ENCODE data around the gene SLC25A23. TPM values are rescaled to one million over a fixed set of nuclear protein-coding genes. Genes with fewer than 3 reads are reported as not detected.
A peak's percentile ranks its signal among the peaks of the same experiment; 100 is the strongest.
"Not testable (repeated sequence)": the region's sequence is repeated elsewhere in the genome, so short reads cannot be mapped to it uniquely, and the experiment has no call there.

SLC25A23 gene
- total RNA-seq, 1 experiment from 2014 or later: 25.9 TPM

GRCh38 chr19:6415591-6416190 lies 43.9 kb downstream of the SLC25A23 start:
- H3K36me3 ChIP-seq (replicated peaks; ENCODE audit: control insufficient read depth, insufficient read depth, low read length): peaks cover 41% of the 10 kb centered on the region
- H3K27me3 ChIP-seq (ENCODE audit: control insufficient read depth, insufficient read depth, low read length): no peaks in the 10 kb centered on the region
- peak; percentile 65 for DNase-seq
- H3K4me3 ChIP-seq (ENCODE audit: insufficient read depth, low read depth, low read length): no peak overlapping the region

DNA sequence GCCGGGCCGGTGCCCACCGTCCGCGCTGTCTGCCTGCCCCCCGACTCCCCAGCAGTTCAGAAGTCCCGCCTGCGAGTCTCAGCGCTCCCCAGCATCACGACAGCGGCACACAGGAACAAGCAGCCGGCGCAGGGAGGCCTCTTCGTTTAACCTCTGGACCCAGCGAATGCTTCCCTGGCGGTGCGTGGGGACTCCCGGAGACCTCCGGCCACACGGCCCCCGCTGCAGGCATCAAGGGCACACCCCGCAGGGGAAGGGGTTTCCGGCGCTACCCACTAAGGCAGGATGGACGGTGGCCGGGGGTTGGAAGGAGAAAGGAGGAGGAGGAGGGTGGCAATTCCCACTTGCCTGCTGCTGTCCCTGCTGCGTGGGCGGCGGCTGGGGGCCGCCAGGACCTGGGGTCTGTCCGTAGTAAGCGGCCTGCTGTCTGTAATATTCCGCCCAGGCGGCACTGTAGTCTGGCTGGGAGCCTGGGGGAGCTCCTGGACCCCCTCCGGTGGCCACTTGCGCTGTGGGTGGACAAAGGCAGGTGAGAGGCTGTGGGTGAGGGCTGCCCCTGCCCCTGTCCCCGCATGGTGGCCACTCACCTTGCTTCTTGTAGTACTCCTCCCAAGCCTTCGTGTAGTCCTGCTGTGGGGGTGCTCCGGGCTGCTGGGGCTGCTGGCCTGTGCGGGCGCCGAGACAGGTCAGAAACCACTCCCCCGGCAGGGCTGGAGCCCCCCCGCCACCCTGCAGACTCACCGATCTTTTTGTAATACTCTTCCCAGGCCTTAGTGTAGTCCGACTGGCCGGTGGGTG lies 44.6 kb downstream of the SLC25A23 start:
- Histone ChIP-seq H3K27me3 (ENCODE audit: control insufficient read depth, insufficient read depth, low read length) (no peaks in the 10 kb centered on the region), H3K36me3 (replicated peaks; ENCODE audit: control insufficient read depth, insufficient read depth, low read length) (peaks cover 35% of the 10 kb centered on the region), H3K4me3 (ENCODE audit: insufficient read depth, low read depth, low read length) (no peak overlapping the region)
- peak; percentile 66 for DNase-seq

DNA sequence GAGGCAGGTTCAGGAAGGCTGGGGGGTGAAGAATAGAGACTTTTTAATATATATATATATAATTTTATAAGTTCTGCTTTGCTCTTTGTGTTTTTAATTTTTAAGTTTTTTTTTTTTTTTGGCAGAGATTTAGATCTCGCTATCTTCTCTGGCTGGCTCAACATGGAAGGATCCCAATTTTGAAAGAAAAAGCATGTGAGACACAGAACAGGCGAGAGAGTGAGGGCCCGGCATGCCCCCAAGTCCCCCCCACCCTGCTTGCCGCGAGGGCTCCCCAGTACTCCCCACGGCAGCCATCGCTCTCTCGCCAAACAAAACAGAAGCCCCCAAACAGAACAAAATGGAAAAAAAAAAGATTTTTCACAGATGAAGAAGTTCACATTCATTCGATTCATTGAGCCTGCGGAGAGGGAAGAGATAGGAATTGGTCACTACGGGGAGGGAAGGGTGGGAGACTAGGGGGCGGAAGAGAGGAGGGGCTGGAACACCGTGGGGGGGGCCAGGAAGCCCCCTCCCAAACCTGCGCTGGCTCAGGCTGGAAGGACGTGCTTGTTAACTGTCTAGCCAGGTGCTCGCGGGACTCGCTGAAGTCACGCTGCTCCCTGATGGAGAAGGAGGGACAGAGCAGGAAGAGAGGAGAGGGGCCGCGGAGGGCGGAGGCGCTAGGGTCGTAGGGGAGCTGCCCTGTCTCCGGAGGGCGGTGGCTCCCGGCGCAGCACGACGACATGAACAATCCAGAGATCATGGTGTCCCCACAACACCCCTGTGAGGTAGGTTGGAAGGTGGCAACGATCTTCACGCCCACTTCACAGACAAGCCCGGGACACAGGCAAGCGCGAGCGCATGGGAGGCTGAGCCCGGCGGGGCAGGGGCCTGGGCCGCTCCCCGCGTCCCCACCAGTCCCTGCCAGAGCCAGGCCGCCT lies 45.6 kb downstream of the SLC25A23 start:
- Histone ChIP-seq H3K4me3 (ENCODE audit: insufficient read depth, low read depth, low read length) (no peak overlapping the region), H3K36me3 (replicated peaks; ENCODE audit: control insufficient read depth, insufficient read depth, low read length) (peaks cover 25% of the 10 kb centered on the region), H3K27me3 (ENCODE audit: control insufficient read depth, insufficient read depth, low read length) (no peaks in the 10 kb centered on the region)
- DNase-seq: peak; percentile 82

GRCh38 chr19:6413291-6413690 lies 46.3 kb downstream of the SLC25A23 start:
- Histone ChIP-seq H3K36me3 (replicated peaks; ENCODE audit: control insufficient read depth, insufficient read depth, low read length) (peaks cover 21% of the 10 kb centered on the region), H3K4me3 (ENCODE audit: insufficient read depth, low read depth, low read length) (no peak overlapping the region), H3K27me3 (ENCODE audit: control insufficient read depth, insufficient read depth, low read length) (no peaks in the 10 kb centered on the region)
- peak; percentile 64 for DNase-seq

DNA sequence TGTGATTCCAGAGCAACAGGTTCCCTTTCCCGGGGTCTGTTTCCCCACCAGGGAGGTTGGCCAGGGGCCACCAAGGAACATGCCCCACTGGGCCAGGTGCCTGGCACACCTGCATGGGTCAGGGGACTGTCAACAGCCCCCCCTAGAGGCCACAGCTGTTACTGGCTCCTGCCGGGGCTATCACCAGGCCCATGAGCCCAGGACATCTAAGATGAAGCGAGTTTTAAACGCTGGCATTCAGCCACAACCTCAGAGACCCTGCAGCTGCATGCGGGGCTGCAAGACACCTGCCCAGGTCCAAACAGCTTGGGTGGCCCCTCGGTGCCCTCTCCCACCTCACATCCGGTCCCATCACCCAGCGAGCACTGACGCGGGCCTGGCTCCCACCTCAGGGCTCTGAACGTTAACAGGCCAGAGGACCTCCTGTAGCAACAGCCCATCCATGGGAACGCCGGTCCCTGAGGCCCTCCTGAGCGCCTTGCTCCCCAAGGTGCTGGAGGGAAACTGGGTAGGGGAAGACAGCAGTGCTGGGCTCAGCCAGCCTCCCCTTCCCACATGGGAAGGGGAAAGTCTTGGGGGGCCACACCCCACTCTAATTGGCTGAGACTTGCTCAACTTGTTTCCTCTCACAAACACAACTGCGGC lies 47.0 kb downstream of the SLC25A23 start:
- peak; percentile 95 for DNase-seq
- no peak overlapping the region for H3K4me3 ChIP-seq (ENCODE audit: insufficient read depth, low read depth, low read length)
- H3K36me3 ChIP-seq (replicated peaks; ENCODE audit: control insufficient read depth, insufficient read depth, low read length): peaks cover 16% of the 10 kb centered on the region
- no peaks in the 10 kb centered on the region for H3K27me3 ChIP-seq (ENCODE audit: control insufficient read depth, insufficient read depth, low read length)

GRCh38 chr19:6412061-6412446 lies 47.5 kb downstream of the SLC25A23 start:
- peaks cover 11% of the 10 kb centered on the region for H3K36me3 ChIP-seq (replicated peaks; ENCODE audit: control insufficient read depth, insufficient read depth, low read length)
- no peak overlapping the region for H3K4me3 ChIP-seq (ENCODE audit: insufficient read depth, low read depth, low read length)
- no peak for DNase-seq
- H3K27me3 ChIP-seq (ENCODE audit: control insufficient read depth, insufficient read depth, low read length): no peaks in the 10 kb centered on the region

DNA sequence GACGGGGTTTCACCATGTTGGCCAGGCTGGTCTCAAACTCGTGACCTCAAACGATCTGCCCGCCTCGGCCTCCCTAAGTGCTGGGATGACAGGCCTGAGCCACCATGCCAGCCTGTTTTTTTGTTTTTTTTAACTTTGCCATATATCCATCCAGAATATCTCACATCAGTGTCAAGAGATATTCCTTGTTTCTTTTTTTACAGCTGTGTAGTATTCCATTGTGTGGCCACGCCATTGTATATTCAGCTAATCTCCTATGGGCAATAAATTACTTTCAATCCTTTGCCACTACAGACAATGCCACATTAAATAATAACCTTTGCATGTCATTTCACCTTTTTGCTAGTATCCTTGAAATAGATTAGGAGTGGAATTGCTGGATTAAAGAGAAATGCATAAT lies 50.2 kb downstream of the SLC25A23 start:
- peaks cover 4% of the 10 kb centered on the region; the same call in 1 of the 2 replicates for H3K36me3 ChIP-seq (replicated peaks; ENCODE audit: control insufficient read depth, insufficient read depth, low read length)
- no peak overlapping the region for H3K4me3 ChIP-seq (ENCODE audit: insufficient read depth, low read depth, low read length)
- H3K27me3 ChIP-seq (ENCODE audit: control insufficient read depth, insufficient read depth, low read length): no peaks in the 10 kb centered on the region
- no peak for DNase-seq

- DNase-seq: no peak
- no peak overlapping the region for H3K4me3 ChIP-seq (ENCODE audit: insufficient read depth, low read depth, low read length)
- no peaks in the 10 kb centered on the region for H3K27me3 ChIP-seq (ENCODE audit: control insufficient read depth, insufficient read depth, low read length)
- no peaks in the 10 kb centered on the region for H3K36me3 ChIP-seq (replicated peaks; ENCODE audit: control insufficient read depth, insufficient read depth, low read length)
These were observed 53.2 kb downstream of the SLC25A23 start for GRCh38 chr19:6406401-6406800.

DNA sequence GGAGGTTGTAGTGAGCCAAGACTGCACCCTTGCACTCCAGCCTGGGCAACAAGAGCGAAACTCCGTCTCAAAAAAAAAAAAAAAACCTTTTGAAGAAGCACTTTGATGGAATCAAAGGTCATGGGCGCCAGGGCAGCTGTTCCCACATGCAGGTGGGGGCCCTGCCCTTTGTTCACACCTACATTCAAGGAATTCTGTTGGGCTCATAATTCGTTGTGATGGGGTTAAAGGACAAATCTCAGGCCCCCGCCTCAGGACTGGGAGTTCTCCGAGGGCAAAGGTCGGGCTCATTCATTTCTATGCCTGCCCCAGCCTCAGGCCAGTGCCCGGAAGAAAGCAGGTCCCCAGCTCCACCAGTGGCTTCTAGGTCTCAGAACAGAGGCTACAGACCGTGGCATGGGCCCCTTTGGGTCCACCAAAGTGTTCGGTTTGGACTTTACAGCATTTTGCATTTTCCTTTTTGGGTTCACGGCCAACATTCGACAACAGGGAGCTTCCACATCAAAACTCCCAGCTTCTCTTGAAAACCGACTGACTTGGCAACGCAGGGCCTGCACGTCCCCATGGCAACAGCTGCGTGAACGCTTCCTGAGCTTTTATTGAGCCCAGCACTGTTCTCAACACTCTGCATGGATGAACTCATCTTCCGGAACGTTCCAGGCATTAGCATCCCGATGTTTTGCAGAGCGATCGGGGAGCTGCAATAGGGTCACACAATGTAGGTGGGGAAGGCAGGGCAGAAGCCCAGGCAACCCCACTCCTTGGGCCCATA lies 56.6 kb downstream of the SLC25A23 start:
- Histone ChIP-seq H3K4me3 (ENCODE audit: insufficient read depth, low read depth, low read length) (no peak overlapping the region), H3K36me3 (replicated peaks; ENCODE audit: control insufficient read depth, insufficient read depth, low read length) (no peaks in the 10 kb centered on the region), H3K27me3 (ENCODE audit: control insufficient read depth, insufficient read depth, low read length) (no peaks in the 10 kb centered on the region)
- DNase-seq: peak; percentile 27

DNA sequence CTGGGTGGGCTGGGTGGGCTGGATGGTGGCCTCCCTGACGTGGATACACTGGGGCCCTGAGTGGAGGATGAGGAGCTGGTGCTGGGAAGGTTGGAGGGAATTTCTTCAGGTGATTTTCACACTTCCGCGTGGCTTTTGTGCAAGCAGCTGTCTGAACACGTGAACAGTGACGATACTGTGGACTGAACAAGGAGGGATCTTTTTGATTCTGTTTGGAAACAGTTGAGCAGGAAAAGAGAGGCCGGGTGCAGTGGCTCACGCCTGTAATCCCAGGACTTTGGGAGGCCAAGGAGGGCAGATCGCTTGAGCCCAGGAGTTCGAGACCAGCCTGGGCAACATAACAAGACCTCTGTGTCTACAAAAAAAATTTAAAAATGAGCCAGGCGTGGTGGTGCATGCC lies 57.5 kb downstream of the SLC25A23 start:
- no peaks in the 10 kb centered on the region for H3K27me3 ChIP-seq (ENCODE audit: control insufficient read depth, insufficient read depth, low read length)
- DNase-seq: no peak
- H3K36me3 ChIP-seq (replicated peaks; ENCODE audit: control insufficient read depth, insufficient read depth, low read length): no peaks in the 10 kb centered on the region
- no peak overlapping the region for H3K4me3 ChIP-seq (ENCODE audit: insufficient read depth, low read depth, low read length)

DNA sequence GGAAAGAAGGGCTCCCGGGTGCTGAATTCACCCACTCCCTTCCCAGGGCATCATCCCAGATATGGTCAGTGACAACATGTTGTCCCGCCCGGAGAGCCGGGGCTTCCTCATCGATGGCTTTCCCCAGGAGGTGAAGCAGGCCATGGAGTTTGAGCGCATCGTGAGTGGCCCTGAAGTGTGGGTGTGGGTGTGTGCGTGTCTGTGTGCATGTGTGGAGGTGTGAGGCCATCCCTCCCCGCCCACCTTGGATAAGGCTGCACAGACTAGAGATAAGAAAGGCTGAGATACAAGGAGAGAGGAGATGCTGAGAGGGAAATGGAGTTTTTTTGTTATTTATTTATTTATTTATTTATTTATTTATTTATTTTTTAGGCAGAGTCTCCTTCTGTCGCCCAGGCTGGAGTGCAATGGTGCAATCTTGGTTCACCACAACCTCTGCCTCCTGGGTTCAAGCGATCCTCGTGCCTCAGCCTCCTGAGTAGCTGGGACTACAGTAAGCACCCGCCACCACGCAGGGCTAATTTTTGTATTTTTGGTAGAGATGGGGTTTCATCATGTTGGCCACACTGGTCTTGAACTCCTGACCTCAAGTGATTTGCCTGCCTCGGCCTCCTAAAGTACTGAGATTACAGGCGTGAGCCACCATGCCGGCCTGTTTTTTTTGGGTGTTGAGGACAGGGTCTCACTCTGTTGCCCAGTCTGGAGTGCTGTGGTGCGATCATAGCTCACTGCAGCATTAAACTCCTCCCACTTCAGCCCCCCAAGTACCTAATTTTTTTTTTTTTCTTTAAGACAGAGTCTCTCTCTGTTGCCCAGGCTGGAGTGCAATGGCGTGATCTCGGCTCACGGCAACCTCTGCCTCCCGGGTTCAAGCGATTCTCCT lies 59.3 kb downstream of the SLC25A23 start:
- DNase-seq; H3K4me3 ChIP-seq (ENCODE audit: insufficient read depth, low read depth, low read length); H3K27me3 ChIP-seq (ENCODE audit: control insufficient read depth, insufficient read depth, low read length); H3K36me3 ChIP-seq (replicated peaks; ENCODE audit: control insufficient read depth, insufficient read depth, low read length): not testable (repeated sequence)

- Histone ChIP-seq H3K36me3 (replicated peaks; ENCODE audit: control insufficient read depth, insufficient read depth, low read length) (no peaks in the 10 kb centered on the region; the same call in 1 of the 2 replicates), H3K27me3 (ENCODE audit: control insufficient read depth, insufficient read depth, low read length) (no peaks in the 10 kb centered on the region), H3K4me3 (ENCODE audit: insufficient read depth, low read depth, low read length) (no peak overlapping the region)
- DNase-seq: no peak
These were observed 63.3 kb downstream of the SLC25A23 start for GRCh38 chr19:6396305-6396704.

GRCh38 chr19:6394831-6395230 lies 64.8 kb downstream of the SLC25A23 start:
- peak; percentile 70 for DNase-seq
- Histone ChIP-seq H3K36me3 (replicated peaks; ENCODE audit: control insufficient read depth, insufficient read depth, low read length) (no peaks in the 10 kb centered on the region; the same call in 1 of the 2 replicates), H3K27me3 (ENCODE audit: control insufficient read depth, insufficient read depth, low read length) (no peaks in the 10 kb centered on the region), H3K4me3 (ENCODE audit: insufficient read depth, low read depth, low read length) (no peak overlapping the region)

All from H7 (cell line).